Stomach (tissue), 9 donors: ENCODE measurements around the gene CBLB. TPM values are rescaled to one million over a fixed set of nuclear protein-coding genes. Genes with fewer than 3 reads are reported as not detected.

Source experiments
- DNase-seq, 2 donors: peaks; one replicate each; pipeline versions ENCODE4 v3.0.0 to v3.0.0-alpha.2; 2013 to 2019
- H3K27ac ChIP-seq, 5 donors: fragments of 200-600 bp in 4 of 5; sonication (generic) in 4 of 5; one replicate each; pipeline ENCODE4 v1.5.1; 2013 to 2019; ENCODE audit warnings: mild to moderate bottlenecking in 1 of 5, moderate library complexity in 1 of 5
- H3K27me3 ChIP-seq, 3 donors: fragments of 200-600 bp; sonication (generic); one replicate each; pipeline ENCODE4 v1.5.1; 2017 to 2019; ENCODE audit warnings: mixed run types in 1 of 3
- H3K36me3 ChIP-seq, 4 donors: fragments of 200-600 bp; sonication (generic); 1 replicate in 3 of 4; 2 replicates in 1 of 4; pipeline ENCODE4 v1.5.1; 2016 to 2019
- H3K4me1 ChIP-seq, 4 donors: fragments of 200-600 bp; sonication (generic); one replicate each; pipeline ENCODE4 v1.5.1; 2016 to 2019
- H3K4me3 ChIP-seq, 4 donors: fragments of 200-600 bp; sonication (generic) in 3 of 4; one replicate each; pipeline ENCODE4 v1.5.1; 2016 to 2019; ENCODE audit warnings: mild to moderate bottlenecking in 1 of 4
- H3K9me3 ChIP-seq, 4 donors: fragments of 200-600 bp; sonication (generic); one replicate each; pipeline ENCODE4 v1.5.1; 2016 to 2019
- CTCF ChIP-seq, 7 experiments: fragments of 450-650 bp in 4 of 7; fragments of 200-600 bp in 3 of 7; sonication (generic) in 3 of 7; IDR thresholded peaks; one replicate each; pipeline ENCODE4 v1.5.1; 2016 to 2019; ENCODE audit warnings: antibody characterized with exemption in 7 of 7, control low read depth in 2 of 7, mild to moderate bottlenecking in 1 of 7
- EP300 ChIP-seq: sonication (generic); formaldehyde crosslinking; IDR thresholded peaks from one replicate; pipeline ENCODE4 v1.6.1; 2017; ENCODE audit warnings: antibody characterized with exemption
- POLR2A ChIP-seq, 4 donors: fragments of 450-650 bp; IDR thresholded peaks; one replicate each; pipeline ENCODE4 v1.6.1; 2016; ENCODE audit warnings: antibody characterized with exemption in 4 of 4, control low read depth in 2 of 4, mild to moderate bottlenecking in 1 of 4, moderate library complexity in 1 of 4
- POLR2AphosphoS5 ChIP-seq, 3 donors: sonication (generic); formaldehyde crosslinking; IDR thresholded peaks; one replicate each; pipeline ENCODE4 v1.6.1; 2016; ENCODE audit warnings: antibody characterized with exemption in 3 of 3
- WGBS, 5 donors: extraction: QIAGEN DNeasy Blood & Tissue Kit in 3 of 5; methylation state at CpG; one replicate each; pipeline versions ENCODE4 v1.1.5 to v1.1.7; 2013 to 2018; 5-methylcytosine and 5-hydroxymethylcytosine counted together
- intact Hi-C: fragments of 100-400 bp; cut with DNase I; formaldehyde crosslinking; loops from one replicate; pipeline ENCODE4 v1.15.1; 2023; ENCODE audit warnings: low total_unique reads
- polyA plus RNA-seq, 3 donors: library from polyadenylated mRNA; stranded (reverse); fragments of 200-250 nt; gene quantifications; one replicate each; pipeline ENCODE4 v1.2.3, GENCODE V29; 2013
- total RNA-seq, 5 donors: library from RNA; depleted of rRNA; stranded (reverse); fragments of >200 nt; gene quantifications; one replicate each; pipeline versions ENCODE4 v1.1.0 to v1.2.3, GENCODE V29; 2014 to 2016
- donor health status: healthy with polysubstance abuse.
- donor health status: Bipolar disorder and iron deficiency.
- donor health status: healthy.

CBLB gene
- total and polyA plus RNA-seq, 8 donors, result 6.9 to 94.4 (median 46.0) TPM

GRCh38 chr3:105845488-105845887 lies 23.3 kb downstream of the CBLB start:
- H3K4me1 ChIP-seq, result peaks cover 0 to 80% (median 29%) of the 10 kb centered on the region in 4 donors
- intact Hi-C loops, result no loop called here
- no peaks in the 10 kb centered on the region for H3K27me3 ChIP-seq
- TF ChIP-seq POLR2A (IDR thresholded peaks at IDR 0.05), result no peak
- TF ChIP-seq EP300, result no peak
- no peak for TF ChIP-seq POLR2AphosphoS5 (IDR thresholded peaks at IDR 0.05)
- TF ChIP-seq CTCF (IDR thresholded peaks at IDR 0.05), result no peak
- no peak overlapping the region for H3K4me3 ChIP-seq
- H3K36me3 ChIP-seq, result peaks cover 0 to 15% (median 6%) of the 10 kb centered on the region in 4 donors
- H3K9me3 ChIP-seq, result no peaks in the 10 kb centered on the region
- 63 to 74% (median 66%) methylated on average over 1 of the region's 1 CpG for WGBS, 5 donors
- no peak overlapping the region for H3K27ac ChIP-seq
- peak in 1 of 2 donors; percentile 28 for DNase-seq

- H3K4me3 ChIP-seq, result no peak overlapping the region
- intact Hi-C loops, result no loop called here
- peaks cover 0 to 14% (median 3%) of the 10 kb centered on the region in 4 donors for H3K36me3 ChIP-seq
- no peaks in the 10 kb centered on the region for H3K9me3 ChIP-seq
- DNase-seq, result peak in 1 of 2 donors; percentile 20
- no peak overlapping the region for H3K27ac ChIP-seq
- H3K27me3 ChIP-seq, result no peaks in the 10 kb centered on the region
- TF ChIP-seq POLR2AphosphoS5 (IDR thresholded peaks at IDR 0.05) (no peak), EP300 (no peak), CTCF (IDR thresholded peaks at IDR 0.05) (no peak), POLR2A (IDR thresholded peaks at IDR 0.05) (no peak)
- peaks cover 0 to 87% (median 29%) of the 10 kb centered on the region in 4 donors for H3K4me1 ChIP-seq
Measured at GRCh38 chr3:105844704-105845103, 24.1 kb downstream of the CBLB start.

GRCh38 chr3:105843994-105844393 lies 24.8 kb downstream of the CBLB start:
- no peak for DNase-seq
- intact Hi-C loops, result no loop called here
- peaks cover 0 to 90% (median 35%) of the 10 kb centered on the region in 4 donors for H3K4me1 ChIP-seq
- peak overlapping the region in 1 of 5 donors; percentile 8 for H3K27ac ChIP-seq
- TF ChIP-seq POLR2A (IDR thresholded peaks at IDR 0.05), result no peak
- no peak for TF ChIP-seq POLR2AphosphoS5 (IDR thresholded peaks at IDR 0.05)
- TF ChIP-seq EP300, result no peak
- TF ChIP-seq CTCF (IDR thresholded peaks at IDR 0.05), result no peak
- peaks cover 0 to 14% (median 5%) of the 10 kb centered on the region in 4 donors for H3K36me3 ChIP-seq
- H3K27me3 ChIP-seq, result no peaks in the 10 kb centered on the region
- no peak overlapping the region for H3K4me3 ChIP-seq
- 72 to 84% (median 74%) methylated on average over 6 of the region's 6 CpGs for WGBS, 5 donors
- H3K9me3 ChIP-seq, result no peaks in the 10 kb centered on the region

- Histone ChIP-seq H3K4me1 (peaks cover 0 to 88% (median 39%) of the 10 kb centered on the region in 4 donors), H3K36me3 (peaks cover 0 to 14% (median 3%) of the 10 kb centered on the region in 4 donors), H3K4me3 (no peak overlapping the region), H3K27me3 (no peaks in the 10 kb centered on the region), H3K9me3 (no peaks in the 10 kb centered on the region), H3K27ac (no peak overlapping the region)
- intact Hi-C loops, result no loop called here
- WGBS, 5 donors, result 57 to 68% (median 66%) methylated on average over 2 of the region's 2 CpGs
- DNase-seq, result peak in 1 of 2 donors; percentile 44
- no peak for TF ChIP-seq POLR2AphosphoS5 (IDR thresholded peaks at IDR 0.05)
- TF ChIP-seq EP300, result no peak
- TF ChIP-seq POLR2A (IDR thresholded peaks at IDR 0.05), result no peak
- TF ChIP-seq CTCF (IDR thresholded peaks at IDR 0.05), result no peak
Measured at GRCh38 chr3:105842943-105843342, 25.9 kb downstream of the CBLB start.
